SJSA1 (cell line): ENCODE results near the gene RYR3. TPM values are rescaled to one million over a fixed set of nuclear protein-coding genes. Genes with fewer than 3 reads are reported as not detected.
A peak's percentile ranks its signal among the peaks of the same experiment; 100 is the strongest.

Experiments used
- DNase-seq, 2 experiments: peaks; one replicate each; pipeline ENCODE4 v3.0.0-alpha.2; 2015 to 2020; ENCODE audit warnings: low spot score in 2 of 2, low read depth in 1 of 2
- H3K27ac ChIP-seq: fragments of 250-450 bp; sonication (Bioruptor Pico); 2 replicates; pipeline ENCODE4 v1.5.1; 2020; ENCODE audit warnings: mild to moderate bottlenecking, moderate library complexity
- H3K27me3 ChIP-seq: fragments of 250-450 bp; sonication (Bioruptor Pico); replicated peaks from 2 replicates; pipeline ENCODE4 v1.5.1; 2020; ENCODE audit warnings: mild to moderate bottlenecking, moderate library complexity
- H3K36me3 ChIP-seq: fragments of 250-450 bp; sonication (Bioruptor Pico); 2 replicates; pipeline ENCODE4 v1.5.1; 2020; ENCODE audit warnings: mild to moderate bottlenecking
- H3K4me1 ChIP-seq: fragments of 250-450 bp; sonication (Bioruptor Pico); replicated peaks from 2 replicates; pipeline ENCODE4 v1.6.1; 2021; ENCODE audit warnings: mild to moderate bottlenecking
- H3K4me3 ChIP-seq: fragments of 250-450 bp; sonication (Bioruptor Pico); 2 replicates; pipeline ENCODE4 v1.5.1; 2020; ENCODE audit warnings: mild to moderate bottlenecking
- H3K9me3 ChIP-seq: fragments of 250-450 bp; sonication (Bioruptor Pico); replicated peaks from 2 replicates; pipeline ENCODE4 v1.5.1; 2020; ENCODE audit warnings: mild to moderate bottlenecking
- total RNA-seq: library from RNA; depleted of rRNA; stranded (reverse); fragments of >200 nt; shearing (Covaris generic); gene quantifications from 2 replicates; pipeline ENCODE4 v1.2.3, GENCODE V29; 2014

The RYR3 gene
- total RNA-seq, 1 experiment from 2014 or later: 10.3 TPM

GRCh38 chr15:33865416-33865815 is 554.6 kb downstream of the RYR3 start:
- Histone ChIP-seq H3K27me3 (no peaks in the 10 kb centered on the region), H3K27ac (peak overlapping the region; percentile 56), H3K4me3 (no peak overlapping the region), H3K36me3 (peaks cover 5% of the 10 kb centered on the region; the same call in 1 of the 2 replicates), H3K4me1 (peaks cover 68% of the 10 kb centered on the region), H3K9me3 (no peaks in the 10 kb centered on the region)
- DNase-seq: peak in 1 of 2 experiments; percentile 56

- no peak overlapping the region for H3K4me3 ChIP-seq
- peak in 1 of 2 experiments; percentile 78 for DNase-seq
- peak overlapping the region; percentile 56 for H3K27ac ChIP-seq
- H3K27me3 ChIP-seq: no peaks in the 10 kb centered on the region
- peaks cover 5% of the 10 kb centered on the region; the same call in 1 of the 2 replicates for H3K36me3 ChIP-seq
- peaks cover 60% of the 10 kb centered on the region for H3K4me1 ChIP-seq
- H3K9me3 ChIP-seq: no peaks in the 10 kb centered on the region
Observed at GRCh38 chr15:33866101-33866737, 555.5 kb downstream of the RYR3 start.

- Histone ChIP-seq H3K4me3 (no peak overlapping the region), H3K27me3 (no peaks in the 10 kb centered on the region), H3K4me1 (peaks cover 26% of the 10 kb centered on the region), H3K36me3 (no peaks in the 10 kb centered on the region), H3K9me3 (no peaks in the 10 kb centered on the region), H3K27ac (no peak overlapping the region)
- no peak for DNase-seq
Observed at GRCh38 chr15:33871980-33872379, 561.2 kb downstream of the RYR3 start.

GRCh38 chr15:33872416-33873106 is 561.8 kb downstream of the RYR3 start:
- no peak for DNase-seq
- H3K27ac ChIP-seq: no peak overlapping the region
- no peaks in the 10 kb centered on the region for H3K36me3 ChIP-seq

GRCh38 chr15:33874156-33874555 is 563.4 kb downstream of the RYR3 start:
- no peak overlapping the region for H3K27ac ChIP-seq
- DNase-seq: no peak
- no peaks in the 10 kb centered on the region for H3K36me3 ChIP-seq
- no peaks in the 10 kb centered on the region for H3K27me3 ChIP-seq
- H3K4me1 ChIP-seq: peaks cover 10% of the 10 kb centered on the region
- no peak overlapping the region for H3K4me3 ChIP-seq
- no peaks in the 10 kb centered on the region for H3K9me3 ChIP-seq

More at GRCh38 chr15:33872416-33873106, 561.8 kb downstream of the RYR3 start:
- H3K4me3 ChIP-seq: no peak overlapping the region
- peaks cover 23% of the 10 kb centered on the region for H3K4me1 ChIP-seq
- H3K27me3 ChIP-seq: no peaks in the 10 kb centered on the region
- H3K9me3 ChIP-seq: no peaks in the 10 kb centered on the region

GRCh38 chr15:33882921-33883320 is 572.2 kb downstream of the RYR3 start:
- H3K4me1 ChIP-seq: no peaks in the 10 kb centered on the region
- no peaks in the 10 kb centered on the region for H3K9me3 ChIP-seq
- DNase-seq: no peak
- H3K36me3 ChIP-seq: no peaks in the 10 kb centered on the region
- H3K27me3 ChIP-seq: no peaks in the 10 kb centered on the region
- no peak overlapping the region for H3K27ac ChIP-seq
- H3K4me3 ChIP-seq: no peak overlapping the region

- Histone ChIP-seq H3K36me3 (no peaks in the 10 kb centered on the region), H3K4me3 (no peak overlapping the region), H3K9me3 (no peaks in the 10 kb centered on the region), H3K27me3 (no peaks in the 10 kb centered on the region), H3K27ac (no peak overlapping the region), H3K4me1 (no peaks in the 10 kb centered on the region)
- DNase-seq: no peak
Observed at GRCh38 chr15:33888176-33888575, 577.4 kb downstream of the RYR3 start.

GRCh38 chr15:33894193-33894592 is 583.4 kb downstream of the RYR3 start:
- no peak for DNase-seq
- Histone ChIP-seq H3K9me3 (no peaks in the 10 kb centered on the region), H3K27ac (no peak overlapping the region), H3K4me1 (peaks cover 14% of the 10 kb centered on the region), H3K4me3 (no peak overlapping the region), H3K27me3 (no peaks in the 10 kb centered on the region), H3K36me3 (no peaks in the 10 kb centered on the region)

GRCh38 chr15:33902043-33902442 is 591.3 kb downstream of the RYR3 start:
- Histone ChIP-seq H3K27me3 (no peaks in the 10 kb centered on the region), H3K27ac (no peak overlapping the region), H3K4me3 (no peak overlapping the region), H3K9me3 (no peaks in the 10 kb centered on the region), H3K4me1 (peaks cover 14% of the 10 kb centered on the region), H3K36me3 (no peaks in the 10 kb centered on the region)
- no peak for DNase-seq

GRCh38 chr15:33903661-33904060 is 592.9 kb downstream of the RYR3 start:
- no peak overlapping the region for H3K4me3 ChIP-seq
- peaks cover 10% of the 10 kb centered on the region for H3K4me1 ChIP-seq
- H3K36me3 ChIP-seq: no peaks in the 10 kb centered on the region
- H3K27ac ChIP-seq: no peak overlapping the region
- H3K27me3 ChIP-seq: no peaks in the 10 kb centered on the region
- no peaks in the 10 kb centered on the region for H3K9me3 ChIP-seq
- DNase-seq: no peak

GRCh38 chr15:33907326-33907725 is 596.6 kb downstream of the RYR3 start:
- Histone ChIP-seq H3K27me3 (no peaks in the 10 kb centered on the region), H3K27ac (no peak overlapping the region), H3K36me3 (no peaks in the 10 kb centered on the region), H3K4me1 (peaks cover 29% of the 10 kb centered on the region), H3K4me3 (no peak overlapping the region), H3K9me3 (no peaks in the 10 kb centered on the region)
- DNase-seq: no peak

GRCh38 chr15:33908406-33908805 is 597.6 kb downstream of the RYR3 start:
- Histone ChIP-seq H3K36me3 (no peaks in the 10 kb centered on the region), H3K4me1 (peaks cover 29% of the 10 kb centered on the region), H3K27ac (no peak overlapping the region), H3K4me3 (no peak overlapping the region), H3K9me3 (no peaks in the 10 kb centered on the region), H3K27me3 (no peaks in the 10 kb centered on the region)
- peak in 1 of 2 experiments; percentile 14 for DNase-seq

GRCh38 chr15:33910741-33911140 is 600.0 kb downstream of the RYR3 start:
- Histone ChIP-seq H3K9me3 (no peaks in the 10 kb centered on the region), H3K27me3 (no peaks in the 10 kb centered on the region), H3K27ac (0 out of 2 replicates have a peak overlapping the region, but pooled peaks have one; percentile 8), H3K4me1 (peaks cover 29% of the 10 kb centered on the region), H3K4me3 (no peak overlapping the region), H3K36me3 (no peaks in the 10 kb centered on the region)
- DNase-seq: peak in 1 of 2 experiments; percentile 45

- no peak for DNase-seq
- H3K27me3 ChIP-seq: no peaks in the 10 kb centered on the region
- H3K4me1 ChIP-seq: peaks cover 29% of the 10 kb centered on the region
- H3K9me3 ChIP-seq: no peaks in the 10 kb centered on the region
- H3K36me3 ChIP-seq: no peaks in the 10 kb centered on the region
- no peak overlapping the region for H3K4me3 ChIP-seq
- H3K27ac ChIP-seq: no peak overlapping the region
Observed at GRCh38 chr15:33912326-33912725, 601.6 kb downstream of the RYR3 start.
